Activated CD4-positive, CD25-positive, alpha-beta regulatory T cell treated with anti-CD3 and anti-CD28 coated beads, Interleukin-2, amount 50 U/mL, for 72 hours (primary cell): ENCODE data around the gene TSEN2.
"Not testable (repeated sequence)": the region's sequence is repeated elsewhere in the genome, so short reads cannot be mapped to it uniquely, and the experiment has no call there.

Experiments
- DNase-seq: peaks from one replicate; pipeline ENCODE4 v3.0.0; 2021

Gene TSEN2

GRCh38 chr3:12484198-12484982 is at the start of gene TSEN2:
Gene TSEN2, plus strand, starts transcription at chr3:12484480. Its CDS starts 5,321 bp downstream, at chr3:12489801.
- peak; percentile 98 for DNase-seq

- no peak for DNase-seq
Observed at GRCh38 chr3:12436514-12437220, 47.6 kb upstream of the TSEN2 start.

DNA sequence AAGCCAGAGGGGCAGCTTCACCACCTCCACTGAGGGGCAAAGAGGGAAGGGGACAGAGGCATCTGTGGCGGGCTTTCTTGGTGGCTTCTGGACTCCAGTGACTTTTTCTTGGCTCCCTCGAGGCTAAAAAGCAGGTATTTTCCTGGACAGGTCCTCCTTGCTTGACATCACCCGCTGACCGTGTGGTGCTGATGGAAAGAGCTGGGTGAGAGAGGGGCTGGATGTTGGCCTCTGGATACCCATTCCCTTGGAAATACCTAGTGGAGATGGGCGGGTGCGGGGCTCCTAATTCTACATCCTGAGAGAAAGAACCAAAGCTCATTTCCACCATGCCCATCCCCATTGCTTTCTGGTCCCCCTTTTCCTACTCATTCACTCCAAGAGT is 47.1 kb upstream of the TSEN2 start:
- no peak for DNase-seq

- no peak for DNase-seq
Observed at GRCh38 chr3:12437861-12438260, 46.4 kb upstream of the TSEN2 start.

DNA sequence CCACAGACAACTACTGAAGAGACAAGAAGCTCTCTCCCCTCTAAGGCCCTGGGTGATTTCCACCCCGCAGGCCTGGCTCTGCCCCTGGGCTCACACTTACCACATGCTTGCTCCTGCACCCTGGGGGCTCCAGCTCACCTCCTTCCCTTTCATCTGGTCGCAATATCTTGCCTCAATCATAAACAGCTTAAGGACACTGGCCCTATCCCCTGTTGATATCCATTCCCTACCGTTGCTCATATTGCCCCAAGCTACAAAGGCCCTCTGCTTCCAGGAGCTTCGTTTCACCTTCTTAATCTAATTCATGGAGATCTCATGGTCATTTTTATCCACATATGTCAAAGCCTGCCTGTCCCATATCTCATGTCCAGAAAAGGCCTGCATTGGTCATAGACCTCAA is 46.0 kb upstream of the TSEN2 start:
- no peak for DNase-seq

DNA sequence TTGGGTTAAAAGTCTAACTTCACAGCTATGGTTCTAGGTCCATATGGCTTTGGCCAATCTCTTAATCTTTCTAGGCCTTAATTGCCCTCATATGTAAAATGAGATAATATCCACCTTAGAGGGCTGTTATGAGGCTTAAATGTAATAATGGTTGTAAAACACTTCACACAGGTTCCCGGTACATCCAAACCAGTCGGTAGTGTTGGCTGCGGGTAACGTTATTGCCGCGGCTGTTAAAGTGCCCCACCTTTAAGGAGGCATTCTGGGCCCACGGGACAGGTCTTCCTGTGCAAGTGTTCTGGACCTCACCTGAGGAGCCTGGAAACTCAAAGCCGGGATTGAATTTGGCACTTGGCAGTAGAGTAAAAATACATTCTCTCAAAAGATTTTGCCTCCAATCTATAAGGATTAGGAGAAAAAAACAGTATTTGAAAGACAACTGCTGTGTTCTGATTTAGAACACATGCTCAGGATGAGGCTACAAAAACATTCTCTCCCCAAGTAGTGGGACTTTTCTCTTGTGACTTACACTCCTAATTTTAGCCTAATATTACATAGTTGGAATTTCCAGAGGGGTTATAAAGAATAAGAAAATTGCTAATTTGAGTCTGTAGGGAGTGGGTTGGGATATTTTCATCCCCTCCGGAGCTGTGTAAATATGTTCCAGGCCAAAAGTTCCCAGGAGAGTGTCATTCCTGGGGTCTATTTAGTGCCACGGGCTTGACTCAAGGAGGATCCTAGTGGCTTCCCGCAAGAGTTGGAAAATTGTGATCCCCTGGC is 44.9 kb upstream of the TSEN2 start:
- no peak for DNase-seq

DNA sequence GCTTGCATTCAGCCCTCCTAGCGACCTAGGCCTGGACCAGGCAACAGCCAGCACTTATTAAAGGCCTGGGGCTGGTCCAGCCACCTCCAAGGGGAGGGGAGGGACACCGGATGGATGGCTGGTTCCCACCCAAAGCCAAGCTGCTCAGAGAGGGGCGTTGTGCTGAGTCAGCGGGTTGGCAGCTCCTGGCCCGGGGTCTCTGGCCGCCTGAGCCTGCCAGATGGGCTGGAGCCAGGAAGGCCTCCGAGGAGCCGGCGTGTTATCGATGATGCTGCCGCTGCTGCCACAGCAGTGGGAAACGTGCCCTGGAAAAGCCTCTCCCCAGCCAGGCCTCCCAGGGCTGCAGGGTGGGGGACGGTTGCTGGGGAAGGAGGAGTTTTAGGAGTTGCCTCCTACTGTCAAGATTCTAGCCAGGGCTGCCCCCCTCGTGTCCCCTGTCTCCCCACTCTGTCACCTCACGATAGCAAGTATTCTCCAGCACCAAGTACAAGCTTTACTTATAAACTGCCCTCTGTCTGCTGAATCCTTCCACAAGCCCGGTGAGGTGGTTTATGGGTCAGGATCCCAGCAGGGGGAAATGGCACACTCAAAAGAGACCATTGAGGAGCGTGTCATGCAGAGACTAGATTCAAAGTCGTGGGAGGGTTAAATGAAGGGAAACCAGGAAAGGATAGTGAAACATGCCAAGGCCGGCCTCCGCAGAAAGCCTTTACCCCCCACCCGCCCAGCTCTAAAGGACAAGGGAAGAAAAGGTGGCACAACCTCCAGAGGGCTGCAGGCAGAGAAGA is 43.2 kb upstream of the TSEN2 start:
- no peak for DNase-seq

DNA sequence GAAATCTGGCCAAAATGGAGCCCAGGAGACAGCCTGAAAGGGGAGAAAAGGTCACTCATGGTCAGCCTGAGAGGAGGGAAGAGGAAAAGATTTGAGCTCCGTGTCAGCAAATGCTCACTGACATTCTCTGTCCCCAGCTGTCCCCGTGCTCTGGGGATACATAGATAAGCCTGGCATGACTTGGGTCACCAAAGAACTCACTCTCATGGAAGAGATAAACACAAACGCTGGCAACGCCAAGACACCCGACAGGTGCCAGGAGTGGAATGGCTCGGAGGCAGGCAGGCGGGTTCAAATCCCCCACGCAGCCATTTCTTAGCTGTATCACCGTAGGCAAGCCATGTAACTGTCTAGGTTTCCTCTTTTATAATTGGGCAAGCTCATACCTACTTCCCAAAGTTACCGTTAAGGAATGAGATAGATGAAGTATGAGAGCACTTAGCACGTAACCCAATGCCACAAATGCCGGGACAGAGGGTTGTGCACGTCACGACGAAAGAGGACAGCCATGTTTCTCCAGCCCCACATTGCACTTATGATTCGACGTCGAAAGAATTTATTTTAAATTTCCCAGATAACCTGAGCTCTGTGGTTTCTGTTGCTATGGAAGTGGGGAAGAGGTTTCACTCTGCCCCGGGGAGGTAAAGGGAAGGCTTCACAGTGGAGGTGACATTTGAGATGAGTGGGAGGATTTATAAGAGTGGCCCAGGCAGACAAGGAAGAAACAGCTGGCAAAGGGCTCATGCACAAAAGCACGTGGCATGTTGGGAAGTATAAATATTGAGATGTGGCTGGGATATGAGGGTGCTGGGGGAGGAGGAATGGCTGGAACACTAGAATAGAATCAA is 41.4 kb upstream of the TSEN2 start:
- DNase-seq, result no peak

DNA sequence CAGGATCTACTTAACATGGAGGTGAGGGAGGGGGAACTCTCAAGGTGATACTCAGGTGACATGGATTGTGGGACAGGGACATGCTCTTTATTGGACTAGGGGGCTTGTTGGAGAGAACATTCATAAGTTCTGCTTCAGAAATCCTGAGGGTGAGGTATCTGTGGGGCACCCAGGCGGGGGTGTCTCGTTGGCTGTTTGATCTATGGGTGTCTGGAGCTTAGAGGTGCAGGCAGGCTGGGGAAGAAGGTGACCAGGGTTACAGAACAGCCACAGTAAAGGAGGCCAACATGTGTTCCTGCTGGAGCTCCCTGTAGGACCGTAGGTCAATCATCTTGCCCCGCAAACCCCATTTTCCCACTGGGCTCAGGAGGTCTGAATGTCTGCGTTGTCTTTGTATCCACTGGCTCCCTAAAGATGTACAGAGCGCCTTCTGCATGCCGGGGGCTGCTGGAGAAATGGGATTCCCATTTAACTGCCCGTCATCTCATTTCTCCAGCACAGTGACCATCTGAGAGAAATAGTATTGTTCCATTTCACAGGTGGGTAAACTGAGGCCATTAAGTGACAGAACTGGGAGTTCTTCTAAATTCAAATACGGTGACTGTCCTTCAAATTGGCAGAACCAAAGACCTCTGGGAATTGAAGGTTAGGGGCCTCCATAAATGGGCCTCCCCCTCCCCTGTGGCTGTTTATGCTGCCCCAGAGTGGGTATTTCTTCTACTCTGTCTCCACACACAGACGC is 40.3 kb upstream of the TSEN2 start:
- DNase-seq, result no peak

DNA sequence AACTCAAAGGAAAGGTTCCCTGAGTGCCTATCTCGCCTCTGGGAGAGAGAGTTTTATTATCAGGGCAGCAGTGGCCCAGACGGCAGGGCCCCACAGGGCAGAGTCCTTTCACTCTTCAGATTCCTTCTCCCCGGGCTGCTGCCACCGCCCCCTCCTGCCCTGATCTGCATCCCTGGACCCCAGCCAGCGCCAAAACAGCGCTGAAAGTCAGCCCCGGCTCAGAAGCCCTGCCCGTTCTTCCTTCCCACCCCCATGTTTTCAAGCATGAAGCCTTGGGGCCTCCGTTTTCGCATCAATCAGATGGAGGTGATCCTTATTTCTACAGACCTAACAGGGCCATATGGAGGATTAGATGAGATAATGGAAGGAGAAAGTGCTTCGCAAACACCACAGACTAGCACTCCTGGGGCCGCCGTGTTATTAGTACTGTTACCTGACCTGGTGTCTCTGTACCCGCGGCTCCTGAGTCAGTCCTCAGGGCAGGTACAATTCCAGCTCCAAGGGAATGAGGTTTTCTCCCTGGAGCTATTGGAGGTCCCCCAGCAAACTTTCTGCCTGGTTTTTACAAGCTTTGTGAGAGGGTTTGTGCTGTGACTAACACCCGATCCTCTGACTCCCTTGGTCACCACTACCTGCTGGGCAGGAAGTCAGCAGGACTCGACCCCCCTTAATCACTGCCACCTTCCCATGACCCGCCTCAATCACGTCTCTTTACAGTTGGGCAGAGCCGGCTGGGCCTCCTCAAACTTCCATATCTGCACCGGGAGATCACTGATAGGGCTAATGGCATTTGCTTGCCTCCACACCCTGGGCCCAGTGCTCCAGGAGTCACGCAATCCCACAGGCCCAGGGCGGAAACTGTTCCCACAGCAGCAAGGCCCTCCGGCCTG is 39.5 kb upstream of the TSEN2 start:
- DNase-seq, result no peak

DNA sequence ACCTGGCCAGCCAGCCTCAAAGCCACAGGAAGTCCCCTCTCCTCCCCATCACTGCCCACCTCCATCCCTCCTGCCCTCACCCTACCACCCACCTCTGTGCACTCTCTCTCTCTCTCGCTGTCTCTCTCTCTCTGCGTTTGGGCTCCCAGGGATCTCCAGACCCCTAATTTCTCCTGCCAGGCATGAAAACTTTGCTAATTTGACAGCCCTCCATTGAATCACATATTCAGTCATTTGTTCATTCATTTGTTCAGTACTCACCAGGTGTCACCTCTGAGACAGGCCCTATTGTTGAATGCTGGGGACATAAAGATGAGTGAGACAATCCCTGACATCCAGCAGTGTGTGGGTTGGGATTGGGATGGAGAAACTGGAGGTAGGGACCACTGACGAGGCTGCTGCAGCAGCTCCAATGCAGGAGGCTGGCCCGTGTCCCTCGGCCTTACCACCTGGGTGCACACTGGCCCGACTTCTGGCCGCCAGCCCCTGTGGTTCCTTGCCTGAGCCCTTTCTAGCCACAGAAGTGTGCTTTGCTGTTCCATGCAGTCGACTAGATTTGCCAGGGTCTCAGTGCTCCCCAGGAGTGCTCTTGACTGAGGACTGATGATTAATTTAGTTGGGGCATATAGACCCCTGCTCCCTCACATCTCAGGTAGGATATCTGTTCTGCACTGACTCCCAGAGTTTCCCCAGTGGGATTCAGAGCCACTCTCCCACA is 38.6 kb upstream of the TSEN2 start:
- DNase-seq, result no peak

DNA sequence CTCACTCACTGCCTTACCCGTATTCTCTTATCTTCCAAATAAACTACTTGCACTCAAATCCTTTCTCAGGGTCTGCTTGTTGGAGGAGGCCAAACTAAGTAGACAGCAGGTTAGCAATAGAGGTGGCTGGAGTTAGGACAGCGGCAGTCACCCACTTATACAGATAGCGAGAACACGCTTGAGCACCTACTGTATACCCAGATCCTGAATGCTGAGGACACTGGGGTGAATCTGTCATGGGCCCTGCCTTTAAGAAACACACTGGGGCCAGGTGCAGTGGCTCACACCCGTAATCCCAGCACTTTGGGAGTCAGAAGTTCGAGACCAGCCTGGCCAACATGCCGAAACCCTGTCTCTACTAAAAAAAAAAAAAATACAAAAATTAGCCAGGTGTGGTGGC is 38.0 kb upstream of the TSEN2 start:
- no peak for DNase-seq

DNA sequence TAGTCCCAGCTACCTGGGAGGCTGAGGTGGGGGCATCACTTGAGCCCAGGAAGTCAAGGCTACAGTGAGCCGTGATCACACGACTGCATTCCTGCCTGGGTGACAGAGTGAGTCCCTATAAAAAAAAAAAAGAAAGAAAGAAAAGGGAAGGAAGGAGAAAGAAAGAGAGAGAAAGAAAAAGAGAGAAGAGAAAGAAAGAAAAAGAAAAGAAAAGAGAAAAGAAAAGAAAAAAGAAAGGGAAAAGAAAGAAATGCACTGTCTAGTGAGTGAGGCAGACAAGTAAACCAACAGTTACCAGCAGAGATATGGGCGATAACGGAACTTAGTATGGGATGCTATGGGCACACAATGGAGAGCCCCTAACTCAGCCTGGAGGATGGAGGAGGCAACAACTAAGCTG is 37.2 kb upstream of the TSEN2 start:
- no peak for DNase-seq

DNA sequence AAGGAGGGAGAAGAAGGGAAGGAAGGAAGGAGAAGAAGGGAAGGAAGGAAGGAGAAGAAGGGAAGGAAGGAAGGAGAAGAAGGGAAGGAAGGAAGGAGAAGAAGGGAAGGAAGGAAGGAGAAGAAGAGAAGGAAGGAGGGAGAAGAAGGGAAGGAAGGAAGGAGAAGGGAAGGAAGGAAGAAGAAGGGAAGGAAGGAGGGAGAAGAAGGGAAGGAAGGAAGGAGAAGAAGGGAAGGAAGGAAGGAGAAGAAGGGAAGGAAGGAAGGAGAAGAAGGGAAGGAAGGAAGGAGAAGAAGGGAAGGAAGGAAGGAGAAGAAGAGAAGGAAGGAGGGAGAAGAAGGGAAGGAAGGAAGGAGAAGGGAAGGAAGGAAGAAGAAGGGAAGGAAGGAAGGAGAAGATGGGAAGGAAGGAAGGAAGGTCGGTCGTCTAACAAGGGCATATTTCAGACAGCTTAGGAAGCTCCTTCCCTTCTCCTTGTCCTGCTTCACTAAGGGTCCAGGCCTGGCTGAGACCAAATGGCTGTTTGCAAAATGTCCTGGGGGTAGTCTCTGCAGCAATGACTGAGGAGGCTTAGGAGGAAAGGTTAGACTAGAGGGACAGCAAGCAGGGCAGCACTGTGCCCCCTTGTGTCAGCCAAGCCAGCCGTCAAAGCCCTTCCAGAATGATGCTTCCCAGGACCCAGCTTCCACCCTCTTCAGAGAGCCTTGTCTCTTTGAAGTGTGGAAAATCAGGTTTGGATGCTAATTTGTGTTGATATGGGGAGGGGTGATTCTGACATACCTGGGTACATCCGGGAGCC is 35.7 kb upstream of the TSEN2 start:
- DNase-seq, result not testable (repeated sequence)

- DNase-seq, result no peak
Observed at GRCh38 chr3:12449889-12450682, 34.2 kb upstream of the TSEN2 start.

- DNase-seq, result no peak
Observed at GRCh38 chr3:12451481-12451880, 32.8 kb upstream of the TSEN2 start.

GRCh38 chr3:12451960-12452359 is 32.3 kb upstream of the TSEN2 start:
- no peak for DNase-seq
